Skin of body (tissue), 2 donors: Measurements from ENCODE around the gene KCNK7. TPM values are rescaled to one million over a fixed set of nuclear protein-coding genes. Genes with fewer than 3 reads are reported as not detected.

ENCODE experiments used
- DNase-seq: peaks from one replicate; lab custom pipeline; 2025; lab: John Stamatoyannopoulos, UW
- total RNA-seq: library from RNA; depleted of rRNA; stranded (reverse); fragments of >200 nt; gene quantifications from one replicate; pipeline ENCODE4 v1.2.3, GENCODE V29; 2014

The KCNK7 gene
- total RNA-seq, 1 donor from 2014 or later, result 8.5 TPM

DNA sequence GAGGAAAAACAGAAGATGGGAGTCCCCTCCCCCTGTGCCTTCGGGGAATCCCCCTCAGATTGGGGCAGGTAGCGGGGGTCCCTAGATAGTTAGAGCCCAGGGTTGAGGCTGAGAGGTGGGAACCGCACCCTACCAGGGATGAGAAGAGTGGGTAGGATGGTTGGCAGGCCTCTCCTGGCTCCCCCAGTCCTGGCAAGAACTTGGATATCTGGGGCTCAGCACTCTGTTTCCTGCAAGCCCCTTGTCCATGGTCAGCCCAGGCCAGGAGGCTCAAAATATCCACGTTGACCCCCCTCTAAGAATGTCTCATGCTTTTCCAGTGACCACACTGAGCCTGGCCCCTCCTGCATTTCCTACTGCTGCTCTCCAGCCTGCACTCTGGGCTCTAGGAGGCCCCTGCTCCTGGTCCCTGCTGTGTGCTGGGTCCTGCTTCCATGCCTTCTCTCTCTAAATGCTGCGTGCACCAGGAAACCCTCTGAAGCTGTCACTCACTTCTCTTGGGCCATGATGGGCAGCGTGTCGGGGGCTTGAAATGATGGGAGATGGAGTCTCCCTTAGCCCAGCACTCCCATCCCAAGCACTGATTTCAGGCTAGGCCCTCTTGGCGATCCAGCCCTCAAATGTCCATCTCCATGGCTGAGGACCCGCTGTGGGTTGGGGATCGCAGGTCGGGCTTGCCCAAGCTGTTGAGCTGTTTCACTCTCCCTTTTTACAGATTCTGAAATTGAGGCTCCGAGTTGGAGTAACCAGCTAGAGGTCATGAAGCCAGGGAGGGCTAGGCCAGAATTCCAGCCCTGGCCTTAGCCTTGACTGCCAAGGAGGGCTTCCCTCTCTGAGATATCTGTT, 16.4 kb upstream of the KCNK7 start:
- no peak for DNase-seq

DNA sequence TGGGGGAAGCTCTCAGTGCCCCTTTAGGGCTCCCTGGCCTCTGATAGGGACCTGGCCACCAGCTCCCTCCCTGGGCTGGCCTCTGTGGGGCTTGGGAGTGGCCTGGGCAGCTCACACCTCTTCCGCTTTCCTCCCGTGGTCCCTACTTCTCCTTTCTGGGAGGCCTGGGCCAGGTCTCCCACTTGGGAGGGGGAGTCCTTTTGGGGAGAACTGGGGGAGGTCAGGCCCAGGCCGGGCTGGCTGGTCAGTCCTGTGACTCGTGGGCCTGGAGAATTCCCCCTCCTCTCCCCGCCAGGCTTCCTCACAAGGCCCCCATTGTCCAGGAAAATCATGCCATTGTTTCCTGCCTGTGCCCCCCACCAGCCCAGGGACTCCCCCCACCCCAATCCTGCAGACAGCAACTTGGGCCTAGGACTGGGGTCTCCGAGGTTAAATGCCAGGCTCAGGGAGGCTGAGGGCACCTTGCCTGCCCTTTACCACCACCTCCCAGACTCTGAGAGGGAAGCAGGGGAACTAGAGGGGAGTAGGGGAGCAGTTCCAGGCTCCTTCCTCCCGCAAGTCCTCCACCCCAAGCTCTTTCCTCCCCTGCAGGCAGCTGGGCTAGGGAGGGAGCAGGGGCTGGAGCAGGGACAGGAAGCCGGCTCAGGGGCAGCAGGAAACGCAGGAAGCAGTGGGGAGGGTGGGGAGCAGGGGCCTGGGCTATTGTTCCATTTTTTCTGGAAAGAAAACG, 15.6 kb upstream of the KCNK7 start:
- no peak for DNase-seq

DNA sequence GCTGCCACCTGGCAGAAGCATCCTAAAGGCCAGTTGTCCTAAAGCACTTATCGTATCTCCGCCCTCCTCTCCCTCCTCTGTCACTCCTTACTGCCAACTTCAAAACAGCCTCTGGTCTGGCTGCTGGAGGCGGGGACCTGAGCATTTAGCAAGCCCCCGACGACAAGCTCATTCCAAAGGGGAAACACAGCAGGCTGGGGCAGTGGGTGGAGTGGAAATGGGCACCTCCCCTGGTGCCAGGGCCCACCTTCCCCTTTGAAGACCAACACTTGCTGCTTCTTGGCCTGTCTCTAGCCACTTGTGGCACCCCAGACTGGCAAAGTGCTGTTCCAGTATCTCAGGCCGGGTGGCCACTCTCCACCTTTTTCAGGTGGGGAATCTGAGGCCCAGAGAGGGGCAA, 14.8 kb upstream of the KCNK7 start:
- no peak for DNase-seq

DNA sequence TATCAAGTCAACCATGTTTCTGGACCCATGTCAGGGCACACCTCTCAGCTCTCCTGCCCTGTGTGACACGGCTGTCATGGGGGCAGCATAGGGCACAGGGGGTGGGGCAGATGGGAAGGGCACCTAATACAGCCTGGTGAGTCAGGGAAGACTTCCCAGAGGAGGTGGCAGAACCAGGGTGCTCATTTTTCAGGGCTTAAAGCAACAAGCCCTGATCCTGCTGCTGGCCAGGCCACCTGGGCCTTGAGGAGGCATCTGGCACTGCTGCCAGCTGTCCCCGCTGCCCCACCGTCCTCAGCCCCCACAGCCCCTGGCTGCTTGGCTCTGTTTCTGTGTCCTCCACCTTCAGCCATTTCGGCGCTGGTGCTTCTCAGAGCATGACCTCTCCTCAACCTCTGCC, 14.1 kb upstream of the KCNK7 start:
- no peak for DNase-seq

DNA sequence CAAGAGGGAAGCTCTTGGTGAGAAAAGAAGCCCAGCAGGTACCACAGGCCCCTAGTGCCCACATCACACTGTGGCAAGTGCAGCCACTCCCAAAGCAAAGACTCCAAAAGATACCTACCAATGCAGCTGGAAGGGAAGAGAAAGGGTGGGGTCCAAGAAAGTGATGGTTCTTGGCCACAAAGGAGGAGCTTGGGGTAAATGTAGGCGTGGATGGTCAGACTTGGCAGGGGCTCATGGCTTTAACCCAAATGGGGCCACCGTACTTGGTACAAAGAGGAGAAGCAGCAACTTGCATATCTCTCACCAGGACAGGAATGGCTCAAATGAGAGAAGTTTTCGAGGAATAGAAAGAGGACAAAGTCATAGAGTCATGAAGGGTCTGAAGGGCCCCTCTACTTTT, 13.6 kb upstream of the KCNK7 start:
- DNase-seq, result no peak

DNA sequence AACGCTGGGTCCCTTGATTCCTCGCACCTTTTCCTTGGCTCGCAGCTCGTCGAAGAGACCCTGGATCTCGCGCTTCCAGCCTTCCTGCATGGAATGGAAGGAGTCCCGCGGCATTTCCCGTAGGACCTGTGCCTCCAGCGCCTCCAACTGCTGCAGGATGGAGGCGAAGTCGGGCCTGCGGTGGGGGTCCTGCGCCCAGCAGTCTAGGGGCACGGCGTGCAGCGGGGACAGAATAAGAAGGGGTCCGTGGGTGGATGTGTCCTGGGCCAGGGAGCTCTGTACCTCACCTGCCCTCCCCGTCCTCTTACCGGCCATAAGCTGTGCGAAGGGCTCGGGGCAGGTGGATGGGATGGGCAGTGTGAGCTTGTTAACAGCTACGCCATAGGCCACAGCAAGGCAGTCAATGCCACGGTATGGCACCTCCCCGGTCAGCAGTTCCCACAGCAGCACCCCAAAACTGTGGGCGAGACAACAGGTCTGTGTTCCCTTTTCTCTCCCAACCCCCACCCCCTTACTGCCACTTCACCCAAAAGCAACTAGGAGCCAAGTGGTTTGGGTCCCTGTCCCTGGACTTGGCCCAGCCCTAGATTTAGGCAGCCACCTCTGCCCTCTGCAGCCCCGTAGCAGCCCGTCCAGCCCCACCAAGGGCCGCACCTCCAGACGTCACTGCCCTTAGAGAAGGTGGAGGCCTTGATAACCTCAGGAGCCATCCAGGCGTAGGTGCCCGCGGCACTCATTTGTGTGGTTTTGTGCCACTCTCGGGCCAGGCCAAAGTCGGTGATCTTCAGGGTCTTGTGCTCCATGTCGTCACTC, 12.2 kb upstream of the KCNK7 start:
- no peak for DNase-seq

DNA sequence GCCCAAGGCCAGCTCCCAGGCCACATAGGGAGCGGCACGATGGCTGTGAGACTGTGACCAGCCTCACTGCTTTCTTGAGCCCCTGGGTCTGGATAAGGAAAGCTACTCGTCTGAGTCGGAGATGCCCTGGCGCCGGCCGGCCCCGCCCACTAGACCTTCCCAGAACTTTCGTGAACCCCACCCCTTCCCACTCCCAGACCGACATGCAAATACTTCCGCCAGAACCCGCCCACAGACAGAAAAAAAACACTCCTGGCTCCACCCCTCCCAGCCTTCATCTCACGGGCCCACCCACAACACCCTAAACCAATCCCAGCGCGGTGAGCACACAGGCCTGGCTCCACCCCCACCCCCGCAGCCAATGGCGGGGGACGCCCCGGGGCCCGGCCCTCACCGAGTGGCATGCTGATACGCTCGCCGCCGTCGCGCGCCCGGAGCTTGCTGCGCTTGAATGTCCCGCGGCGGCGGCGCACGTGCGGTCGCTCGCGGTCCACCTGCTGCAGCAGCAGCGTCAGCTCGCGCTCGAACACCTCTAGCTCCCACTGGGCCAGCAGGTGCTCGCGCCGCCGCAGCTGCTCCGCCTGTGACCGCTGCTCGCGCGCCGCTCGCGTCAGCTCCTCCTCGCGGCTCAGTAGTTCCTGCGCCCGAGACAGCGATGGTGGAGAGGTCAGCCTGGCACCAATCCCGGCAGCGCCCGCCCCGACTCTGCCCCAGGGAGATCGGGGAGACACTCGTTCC, 11.4 kb upstream of the KCNK7 start:
- peak; percentile 92 for DNase-seq

DNA sequence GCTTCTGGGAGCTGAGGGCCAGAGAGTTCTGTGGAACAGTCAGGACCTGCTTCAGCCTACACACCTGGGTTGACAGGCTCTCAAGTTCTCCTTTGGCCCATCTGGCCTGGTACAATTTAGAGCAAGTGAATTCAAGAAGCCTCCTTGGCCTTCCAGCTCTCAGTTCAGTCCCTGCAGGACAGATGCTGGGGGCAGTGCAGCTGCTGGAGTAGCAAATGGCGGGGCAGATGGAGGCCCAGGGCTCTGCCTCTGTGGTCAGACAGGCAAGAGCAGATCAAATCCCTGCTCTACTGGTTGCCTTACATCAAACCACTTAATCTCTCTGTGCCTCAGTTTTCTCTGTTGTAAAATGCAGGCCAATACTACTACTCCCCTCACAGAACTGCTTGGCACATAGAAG, 8.7 kb upstream of the KCNK7 start:
- DNase-seq, result no peak

DNA sequence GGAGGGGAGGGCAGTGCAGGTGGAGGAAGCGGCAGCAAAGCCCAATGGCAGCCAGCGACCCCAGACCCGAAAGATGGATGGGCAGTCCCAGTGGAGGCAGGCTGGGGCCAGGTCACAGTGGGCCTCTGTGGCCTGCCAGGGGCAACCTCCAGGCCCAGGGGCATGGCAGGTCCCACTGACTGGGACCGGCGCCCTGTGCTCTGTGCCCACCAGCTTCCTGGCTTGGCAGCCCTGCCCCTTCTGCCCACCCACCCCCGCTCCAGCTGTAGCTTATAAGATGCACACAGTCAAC, 4.3 kb upstream of the KCNK7 start:
- DNase-seq, result no peak

DNA sequence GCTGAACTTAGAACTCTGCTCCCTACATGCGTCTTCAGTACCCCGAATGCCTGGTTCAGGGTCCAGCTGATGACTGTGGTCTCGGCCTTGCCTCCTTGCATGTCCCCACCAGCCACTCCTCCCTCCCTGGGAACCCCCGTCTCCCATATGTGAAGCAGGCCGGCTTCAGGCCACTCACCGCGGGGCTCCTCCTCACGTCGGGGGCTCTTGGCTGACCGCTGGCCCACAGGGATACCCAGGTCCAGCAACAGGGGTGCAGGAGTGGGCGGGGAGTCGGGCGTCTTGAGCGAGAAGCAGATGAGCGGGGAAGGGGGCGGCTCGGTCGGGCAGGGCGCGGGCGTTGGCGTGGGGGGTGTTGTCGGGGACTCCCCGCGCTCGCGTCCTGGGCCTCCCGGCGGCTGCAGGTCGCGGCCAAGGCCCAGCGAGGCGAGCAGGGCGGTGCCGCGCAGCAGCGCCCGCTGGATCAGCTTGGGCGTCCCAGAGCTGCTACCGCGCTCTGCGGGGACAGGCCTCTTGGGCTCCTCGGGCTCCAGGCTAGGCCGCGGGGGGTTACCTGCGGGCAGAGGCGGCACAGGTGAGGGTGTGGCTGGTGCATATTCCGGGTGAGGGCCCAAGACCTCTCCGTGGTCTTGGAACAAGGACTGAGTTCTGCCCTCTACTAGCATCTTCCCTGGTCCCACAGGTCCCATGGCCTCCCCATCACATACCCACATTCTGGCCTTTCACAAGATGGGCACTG, 3.8 kb upstream of the KCNK7 start:
- DNase-seq, result no peak

DNA sequence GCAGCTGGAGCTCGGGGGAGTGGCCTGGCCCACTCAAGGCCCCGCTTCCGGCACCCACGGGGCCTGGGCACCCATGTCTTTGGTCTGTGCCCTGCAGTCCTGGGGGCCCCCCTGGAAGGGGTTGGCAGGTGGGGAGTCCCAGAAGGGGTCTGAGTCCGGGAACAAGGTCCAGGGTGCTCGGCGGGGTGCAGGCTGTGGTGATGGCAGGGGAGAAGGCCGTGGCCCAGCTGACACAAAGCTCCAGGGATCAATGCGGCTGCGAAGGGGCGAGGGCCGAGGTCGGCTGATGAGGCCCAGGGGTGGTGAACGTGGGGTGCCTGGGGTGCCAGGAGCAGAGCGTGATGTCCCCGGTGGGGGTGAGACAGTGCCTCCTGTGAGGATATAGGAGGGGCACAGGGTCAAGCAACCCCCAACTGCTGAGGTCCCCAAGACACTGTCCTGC, 2.7 kb upstream of the KCNK7 start:
- no peak for DNase-seq

DNA sequence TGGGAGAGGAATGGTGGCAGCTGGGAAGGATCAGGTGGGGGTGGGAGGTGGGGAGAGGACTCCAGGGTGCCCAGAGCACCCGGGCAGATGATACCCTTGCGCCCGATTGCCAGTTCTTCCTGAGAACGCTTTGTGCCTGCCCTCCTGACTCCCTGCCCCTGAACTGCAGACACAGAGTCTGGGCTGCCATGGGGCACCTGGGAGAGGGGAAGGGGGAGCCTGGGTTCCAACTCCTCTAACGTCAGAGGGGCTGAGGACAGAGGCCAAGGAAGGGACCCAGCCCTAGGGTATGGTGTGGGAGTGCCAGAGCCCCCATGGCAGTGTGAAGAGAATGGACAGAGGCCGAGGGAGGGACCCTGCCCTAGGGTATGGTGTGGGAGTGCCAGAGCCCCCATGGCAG, 920 bp upstream of the KCNK7 start:
- DNase-seq, result no peak

DNA sequence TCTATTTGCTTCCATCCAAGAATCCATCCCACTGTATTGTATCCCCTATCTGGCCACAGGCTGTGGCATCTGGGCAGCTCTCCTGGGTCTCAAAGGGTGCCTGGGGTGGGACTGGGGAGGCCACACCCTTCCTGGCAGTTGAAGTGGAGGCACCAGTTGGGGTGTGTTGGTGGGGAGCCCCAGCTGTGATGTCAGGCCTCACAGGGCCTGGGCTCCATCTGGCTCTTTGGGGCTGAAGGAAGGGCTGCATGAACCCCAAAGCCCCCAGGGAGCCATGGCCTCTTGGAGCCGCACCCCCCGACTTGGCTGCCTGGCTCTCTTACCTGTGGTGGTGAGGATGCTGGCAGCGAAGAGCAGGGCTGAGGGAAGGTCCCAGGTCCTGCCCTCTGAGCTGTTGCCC, 469 bp downstream of the KCNK7 start:
- no peak for DNase-seq

DNA sequence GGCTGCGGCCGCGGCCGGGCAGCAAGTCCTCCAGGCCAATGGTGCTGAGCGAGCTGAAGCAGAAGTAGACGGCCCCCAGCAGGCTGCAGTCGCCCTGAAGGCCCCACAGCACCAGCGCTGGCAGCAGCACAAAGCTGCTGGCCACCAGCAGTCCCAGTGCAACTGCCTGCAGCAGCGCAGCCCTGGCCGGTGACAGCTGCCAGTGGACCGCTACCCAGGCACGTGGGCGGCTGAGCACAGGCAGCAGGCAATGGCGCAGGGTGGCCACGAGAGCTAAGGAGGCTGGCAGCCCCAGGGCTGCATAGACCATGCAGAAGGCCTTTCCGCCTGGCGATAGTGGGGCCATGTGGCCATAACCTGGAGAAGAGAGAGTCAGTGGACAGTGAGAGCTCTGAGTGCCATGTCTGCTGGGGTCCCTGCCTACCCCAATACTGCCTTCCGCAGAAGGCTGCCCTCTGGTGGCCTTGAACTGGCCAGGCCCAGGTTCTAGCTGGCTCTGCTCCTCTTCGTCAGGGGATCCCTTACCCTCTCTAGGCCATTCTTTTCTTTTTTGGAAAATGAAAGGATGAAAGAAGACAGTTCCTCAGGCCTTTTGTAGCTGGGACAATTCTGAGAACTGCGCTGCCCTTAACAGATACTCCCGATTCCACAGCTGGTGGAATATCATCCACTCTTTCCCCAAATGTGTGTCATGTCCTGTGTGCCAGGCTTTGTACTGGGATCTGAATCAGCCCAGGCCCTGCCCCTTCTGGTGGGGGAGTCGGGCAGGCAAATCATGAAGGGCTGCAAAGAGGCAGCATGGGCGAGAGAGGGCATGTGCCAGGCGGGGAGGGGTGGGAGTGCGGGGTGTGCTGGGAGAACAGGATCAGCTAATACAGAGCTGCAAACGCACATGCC, 1.8 kb downstream of the KCNK7 start:
- no peak for DNase-seq

DNA sequence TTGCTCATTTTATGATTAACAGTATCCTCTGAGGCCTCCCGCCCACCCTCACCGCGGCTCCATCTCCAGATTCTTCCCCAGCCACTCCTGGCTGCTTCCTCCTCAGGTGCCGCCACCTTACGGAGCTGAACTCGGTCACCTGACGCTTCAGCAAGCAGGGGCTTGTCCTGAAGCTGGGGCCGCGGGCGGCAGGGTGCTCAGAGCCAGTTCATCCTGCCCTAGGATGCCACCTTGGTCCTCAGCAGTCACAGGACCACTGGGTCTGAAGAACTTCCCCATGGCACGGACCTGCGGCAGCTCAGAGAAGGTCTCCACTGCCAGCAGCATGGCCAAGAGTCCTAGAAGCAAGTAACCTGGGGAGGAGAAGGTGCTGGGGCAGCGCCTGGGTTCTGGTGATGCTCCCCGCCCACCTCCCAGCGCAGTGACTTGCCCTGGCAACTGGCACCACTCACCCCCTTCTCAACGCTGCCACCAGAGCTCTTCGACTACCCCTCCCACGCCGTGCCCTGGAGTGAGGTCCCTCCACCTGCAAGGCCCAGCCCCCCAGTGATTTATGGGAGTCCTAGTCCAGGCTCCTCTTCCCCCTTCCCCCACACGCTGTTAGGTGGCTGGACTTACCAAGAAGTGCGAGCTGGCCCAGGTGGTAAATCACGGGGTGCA, 2.6 kb downstream of the KCNK7 start:
- no peak for DNase-seq

DNA sequence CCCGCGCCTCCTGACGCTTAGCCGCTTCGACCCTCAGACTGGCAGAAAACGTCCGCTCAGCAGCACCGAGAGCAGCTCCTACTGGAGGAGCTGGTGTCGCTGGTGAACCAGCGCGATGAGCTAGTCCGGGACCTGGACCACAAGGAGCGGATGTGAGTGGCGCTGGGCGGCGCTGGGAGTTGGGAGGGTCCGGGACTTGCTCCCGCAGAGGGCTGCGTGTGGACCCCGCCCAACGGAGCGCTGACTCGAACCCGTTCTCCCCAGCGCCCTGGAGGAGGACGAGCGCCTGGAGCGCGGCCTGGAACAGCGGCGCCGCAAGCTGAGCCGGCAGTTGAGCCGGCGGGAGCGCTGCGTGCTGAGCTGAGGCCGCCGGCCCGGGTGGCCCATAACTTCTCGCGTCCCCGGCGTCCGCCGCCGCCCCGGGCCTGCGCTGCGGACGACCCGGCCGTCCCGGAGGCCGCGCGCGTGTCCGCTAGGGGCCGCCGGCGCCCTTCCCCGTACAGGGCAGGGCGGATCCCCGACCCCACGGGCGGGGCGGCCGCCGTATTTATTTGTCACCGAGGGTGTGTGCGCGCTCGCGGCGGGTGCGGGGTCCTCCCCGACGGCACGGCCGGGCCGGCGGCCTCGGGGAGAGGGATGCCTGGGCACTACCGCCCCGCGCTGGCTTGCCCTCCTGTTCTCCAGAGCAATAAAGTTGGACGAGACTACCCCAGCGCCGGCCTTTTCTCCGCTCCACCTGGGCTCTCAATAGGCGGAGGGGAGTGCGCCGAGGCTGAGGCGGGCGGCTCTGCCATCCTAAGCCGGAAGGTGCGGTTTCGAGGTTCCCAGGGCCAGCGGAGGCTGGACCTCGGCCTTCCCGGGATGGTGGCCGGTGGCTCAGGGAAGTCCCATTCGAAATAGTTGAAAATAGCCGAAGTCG, 3.4 kb downstream of the KCNK7 start:
- no peak for DNase-seq

DNA sequence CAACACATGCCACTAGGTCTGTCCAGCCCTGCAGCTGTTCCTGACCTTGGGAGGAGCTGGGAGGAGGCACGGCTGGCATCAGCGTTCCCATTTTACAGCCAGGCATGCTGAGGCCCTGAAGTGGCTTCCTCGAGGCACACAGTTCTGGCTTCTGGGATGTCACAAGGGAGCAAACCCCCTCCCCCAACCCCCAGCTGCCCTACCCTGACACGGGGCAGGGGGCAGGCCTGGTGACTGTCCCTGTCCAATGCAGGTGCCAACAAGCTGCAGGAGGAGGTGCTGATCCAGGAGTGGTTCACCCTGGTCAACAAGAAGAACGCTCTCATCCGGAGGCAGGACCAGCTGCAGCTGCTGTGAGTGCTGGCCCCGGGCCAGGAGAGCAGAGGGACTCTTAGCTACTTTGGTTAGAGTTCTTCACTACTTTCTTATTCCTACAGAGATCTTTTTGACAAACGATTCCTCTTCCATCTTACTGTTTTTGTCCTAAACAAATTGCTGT, 5.3 kb downstream of the KCNK7 start:
- DNase-seq, result no peak
